ENCODE results near the gene RXRA.

DNA sequence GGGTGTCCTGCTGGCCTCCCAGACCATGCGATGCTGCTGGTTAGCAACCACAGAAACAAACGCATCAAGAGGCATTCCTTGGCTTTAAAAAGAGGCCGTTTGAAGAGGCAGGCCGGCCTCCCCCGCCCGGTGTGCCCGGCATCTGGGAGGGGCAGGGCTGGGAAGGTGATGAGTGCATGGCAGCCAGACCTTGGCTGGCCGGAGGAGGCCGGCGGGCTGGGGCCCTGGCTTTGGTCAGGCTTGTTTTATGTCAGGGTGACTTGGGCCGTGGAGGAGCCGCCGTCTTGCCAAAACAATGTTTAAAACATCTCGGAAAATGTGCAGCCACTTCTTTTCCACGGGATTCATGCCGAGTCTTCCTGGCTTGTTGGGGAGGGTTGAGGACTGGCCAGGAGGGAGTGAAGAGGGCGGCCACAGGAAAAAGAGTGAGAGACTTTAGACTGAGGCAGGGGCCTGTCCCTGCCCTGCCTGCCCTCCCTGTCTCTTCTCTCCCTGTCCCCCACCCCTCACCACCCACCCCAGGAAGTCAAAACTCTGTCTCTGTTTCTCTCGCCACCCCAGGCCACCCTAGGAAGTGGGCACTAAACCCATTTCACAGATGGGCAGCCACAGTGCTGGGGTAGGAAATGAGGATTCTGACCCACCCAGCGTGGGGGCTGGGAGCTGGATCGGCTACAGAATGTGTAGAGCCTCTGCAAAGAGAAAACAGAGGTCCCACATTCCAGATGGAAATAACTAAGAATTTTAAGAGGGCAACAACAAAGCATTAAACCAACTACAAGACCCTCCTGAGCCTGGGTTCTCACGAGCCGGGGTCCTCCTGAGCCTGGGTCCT lies 143.0 kb downstream of the RXRA start:
- TF ChIP-seq TAF1 (conservative IDR thresholded peaks at IDR 0.05) (no peak), REST (IDR thresholded peaks at IDR 0.05) (no peak), JUND (IDR thresholded peaks at IDR 0.05) (no peak), HNF4A (conservative IDR thresholded peaks at IDR 0.05) (no peak), YY1 (IDR thresholded peaks at IDR 0.05) (no peak), MAX (IDR thresholded peaks at IDR 0.05) (no peak), GABPA (IDR thresholded peaks at IDR 0.05 in 1 of 2, conservative IDR thresholded peaks at IDR 0.05 in 1 of 2) (no peak), RXRA (IDR thresholded peaks at IDR 0.05) (no peak)
- TF ChIP-seq, protein P1, sequence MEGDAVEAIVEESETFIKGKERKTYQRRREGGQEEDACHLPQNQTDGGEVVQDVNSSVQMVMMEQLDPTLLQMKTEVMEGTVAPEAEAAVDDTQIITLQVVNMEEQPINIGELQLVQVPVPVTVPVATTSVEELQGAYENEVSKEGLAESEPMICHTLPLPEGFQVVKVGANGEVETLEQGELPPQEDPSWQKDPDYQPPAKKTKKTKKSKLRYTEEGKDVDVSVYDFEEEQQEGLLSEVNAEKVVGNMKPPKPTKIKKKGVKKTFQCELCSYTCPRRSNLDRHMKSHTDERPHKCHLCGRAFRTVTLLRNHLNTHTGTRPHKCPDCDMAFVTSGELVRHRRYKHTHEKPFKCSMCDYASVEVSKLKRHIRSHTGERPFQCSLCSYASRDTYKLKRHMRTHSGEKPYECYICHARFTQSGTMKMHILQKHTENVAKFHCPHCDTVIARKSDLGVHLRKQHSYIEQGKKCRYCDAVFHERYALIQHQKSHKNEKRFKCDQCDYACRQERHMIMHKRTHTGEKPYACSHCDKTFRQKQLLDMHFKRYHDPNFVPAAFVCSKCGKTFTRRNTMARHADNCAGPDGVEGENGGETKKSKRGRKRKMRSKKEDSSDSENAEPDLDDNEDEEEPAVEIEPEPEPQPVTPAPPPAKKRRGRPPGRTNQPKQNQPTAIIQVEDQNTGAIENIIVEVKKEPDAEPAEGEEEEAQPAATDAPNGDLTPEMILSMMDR (IDR thresholded peaks at IDR 0.05; ENCODE audit: low read depth, low read length, missing input control) = no peak
